NCI-H82 treated with DMSO at 0.1 percent for 48 hours (cell line): ENCODE measurements around the gene SH3BGR.

Experiments used
- DNase-seq: peaks from one replicate; lab custom pipeline; 2025; ENCODE audit not compliant: unreplicated experiment; lab: John Stamatoyannopoulos, UW

Gene SH3BGR

GRCh38 chr21:39511102-39511501, 59.3 kb downstream of the SH3BGR start:
- DNase-seq: no peak

DNA sequence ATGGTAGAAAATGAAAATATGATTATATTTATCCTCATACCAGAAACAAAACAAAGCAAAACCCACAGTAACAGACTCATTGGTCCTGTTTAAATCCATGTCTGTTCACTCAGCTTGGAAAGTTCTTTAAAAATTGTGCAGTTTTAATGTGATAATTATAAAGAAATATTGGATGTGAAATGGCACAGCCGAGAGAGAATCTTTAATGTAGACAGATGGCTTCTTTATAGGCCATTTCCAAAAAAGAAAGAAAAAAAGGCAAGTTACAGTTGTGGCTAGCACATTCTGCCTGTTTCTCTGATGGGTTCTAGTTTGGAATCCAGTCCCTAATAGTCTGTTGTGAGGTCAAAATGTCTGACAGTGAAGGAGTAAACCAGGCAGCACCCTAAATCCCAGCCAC, 62.0 kb downstream of the SH3BGR start:
- DNase-seq: no peak

DNA sequence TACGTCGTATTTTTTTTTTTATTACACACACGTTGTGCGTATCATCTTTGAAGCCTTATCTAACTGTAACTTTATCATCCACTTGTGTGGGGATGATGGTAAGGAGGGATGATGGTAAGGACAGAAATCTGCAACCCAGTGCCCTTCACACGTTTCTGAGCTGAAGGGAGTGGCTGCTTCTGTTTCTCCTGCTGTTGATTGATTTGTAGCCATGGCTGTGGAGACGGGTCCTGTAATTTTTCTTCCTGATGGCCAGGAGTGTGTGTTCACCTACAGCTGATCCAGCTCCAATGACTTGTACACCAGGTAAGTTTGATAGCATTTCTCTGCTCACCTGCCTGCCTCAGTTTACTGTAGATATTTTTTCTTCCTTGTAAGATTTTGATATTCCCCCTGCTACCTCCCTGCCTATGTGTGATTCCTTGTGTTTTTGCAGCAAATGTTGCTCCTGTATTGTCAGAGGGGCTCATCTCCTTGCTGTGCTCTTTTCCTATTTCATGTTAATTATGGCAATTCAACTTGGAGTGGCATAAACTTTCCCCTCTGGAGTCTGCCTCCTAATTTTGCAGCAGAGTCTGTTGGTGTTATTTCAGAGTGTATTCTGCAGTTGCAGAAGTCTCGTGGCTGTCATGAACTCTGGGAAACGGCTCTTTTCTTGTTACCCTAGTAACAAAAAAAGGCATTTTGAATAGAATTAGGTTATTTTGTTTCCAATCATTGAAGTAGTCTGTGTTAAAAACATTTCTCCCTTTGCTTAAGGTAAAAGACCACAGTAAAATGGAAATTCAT, 64.1 kb downstream of the SH3BGR start:
- no peak for DNase-seq

GRCh38 chr21:39518055-39518846, 66.5 kb downstream of the SH3BGR start:
- peak; percentile 32 for DNase-seq

DNA sequence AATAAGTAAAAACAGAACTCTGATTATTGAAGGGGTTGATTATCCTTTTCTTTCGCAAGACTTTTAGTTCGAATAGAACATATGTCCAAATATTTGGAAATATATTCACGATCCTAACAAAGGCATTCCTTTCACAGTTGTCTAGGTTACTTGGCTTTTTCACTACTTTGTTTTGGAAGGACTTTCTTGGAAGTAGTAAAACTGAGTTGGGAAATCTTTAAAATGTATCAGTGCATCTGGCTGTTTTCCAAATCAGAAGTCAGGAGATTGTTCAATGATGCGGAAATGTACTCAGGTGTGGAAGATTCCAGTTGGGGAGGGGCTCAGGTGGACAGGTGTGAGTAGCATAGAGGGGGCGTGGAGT, 67.1 kb downstream of the SH3BGR start:
- no peak for DNase-seq

DNA sequence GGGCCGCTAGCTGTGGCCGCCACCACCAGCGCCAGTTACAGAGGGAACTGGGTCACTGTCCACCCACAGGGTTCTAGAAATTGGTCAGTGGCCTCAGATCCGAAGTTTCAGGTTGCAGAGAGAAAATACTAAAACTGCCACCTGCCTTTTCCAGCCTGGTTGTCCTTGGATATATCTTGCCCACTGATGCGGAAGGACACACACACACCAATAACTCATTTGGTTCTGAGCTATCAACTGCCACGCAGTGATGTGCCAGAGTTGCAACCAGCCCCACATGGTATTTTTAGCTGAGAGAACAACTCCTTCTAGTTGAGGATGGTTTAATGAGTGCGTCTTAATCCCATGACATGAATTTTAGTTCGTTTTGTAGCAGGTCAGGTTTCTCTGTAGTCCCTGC, 68.1 kb downstream of the SH3BGR start:
- DNase-seq: no peak

DNA sequence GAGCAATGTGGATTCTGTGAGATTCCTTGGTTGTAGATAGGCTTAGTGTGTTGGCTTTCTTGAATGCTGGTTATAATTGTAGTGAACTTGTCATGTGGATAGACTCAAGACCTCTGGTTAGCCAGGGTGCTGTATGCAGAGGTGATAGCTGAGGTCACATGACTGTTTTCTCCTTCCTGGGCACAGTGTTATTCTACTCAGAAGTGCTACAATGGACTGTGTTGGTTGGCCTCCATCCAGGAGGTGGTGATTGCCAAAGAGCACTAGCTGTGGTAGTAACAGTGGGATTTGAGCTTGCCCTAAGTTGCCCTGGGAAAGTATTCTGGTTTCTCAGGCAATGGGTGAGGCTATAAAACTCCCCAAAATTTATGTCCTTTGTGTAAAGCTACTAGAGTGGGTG, 71.6 kb downstream of the SH3BGR start:
- DNase-seq: no peak

- DNase-seq: no peak
Observed at GRCh38 chr21:39523915-39524314, 72.1 kb downstream of the SH3BGR start.

- no peak for DNase-seq
Observed at GRCh38 chr21:39525129-39525528, 73.4 kb downstream of the SH3BGR start.

GRCh38 chr21:39525601-39526000, 73.8 kb downstream of the SH3BGR start:
- DNase-seq: no peak

- DNase-seq: no peak
Observed at GRCh38 chr21:39527067-39527595, 75.4 kb downstream of the SH3BGR start.

GRCh38 chr21:39527664-39528381, 76.1 kb downstream of the SH3BGR start:
- no peak for DNase-seq

DNA sequence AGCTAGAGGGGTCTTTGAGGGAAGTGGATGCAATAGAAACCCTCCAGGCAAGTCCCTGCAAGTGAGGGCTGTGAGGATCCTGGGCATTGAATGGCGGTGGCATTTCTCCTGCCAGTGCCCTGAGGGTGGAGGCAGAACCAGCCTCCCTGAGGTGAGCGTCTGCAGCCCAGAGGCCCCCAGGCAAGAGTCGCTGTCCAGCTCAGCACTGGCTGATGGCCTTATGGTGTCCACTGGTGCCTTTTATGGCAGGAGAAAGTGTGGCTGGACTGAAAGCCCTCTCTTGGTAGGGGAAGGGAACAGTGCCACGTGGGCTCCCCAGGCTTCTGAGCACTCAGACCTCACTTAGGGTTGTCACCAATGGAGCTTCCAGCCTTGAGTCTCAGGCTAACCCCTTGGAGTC, 77.3 kb downstream of the SH3BGR start:
- no peak for DNase-seq

GRCh38 chr21:39531064-39531463, 79.3 kb downstream of the SH3BGR start:
- DNase-seq: peak; percentile 7

- no peak for DNase-seq
Observed at GRCh38 chr21:39531840-39532239, 80.1 kb downstream of the SH3BGR start.

GRCh38 chr21:39533545-39534380, 82.0 kb downstream of the SH3BGR start:
- peak; percentile 39 for DNase-seq

DNA sequence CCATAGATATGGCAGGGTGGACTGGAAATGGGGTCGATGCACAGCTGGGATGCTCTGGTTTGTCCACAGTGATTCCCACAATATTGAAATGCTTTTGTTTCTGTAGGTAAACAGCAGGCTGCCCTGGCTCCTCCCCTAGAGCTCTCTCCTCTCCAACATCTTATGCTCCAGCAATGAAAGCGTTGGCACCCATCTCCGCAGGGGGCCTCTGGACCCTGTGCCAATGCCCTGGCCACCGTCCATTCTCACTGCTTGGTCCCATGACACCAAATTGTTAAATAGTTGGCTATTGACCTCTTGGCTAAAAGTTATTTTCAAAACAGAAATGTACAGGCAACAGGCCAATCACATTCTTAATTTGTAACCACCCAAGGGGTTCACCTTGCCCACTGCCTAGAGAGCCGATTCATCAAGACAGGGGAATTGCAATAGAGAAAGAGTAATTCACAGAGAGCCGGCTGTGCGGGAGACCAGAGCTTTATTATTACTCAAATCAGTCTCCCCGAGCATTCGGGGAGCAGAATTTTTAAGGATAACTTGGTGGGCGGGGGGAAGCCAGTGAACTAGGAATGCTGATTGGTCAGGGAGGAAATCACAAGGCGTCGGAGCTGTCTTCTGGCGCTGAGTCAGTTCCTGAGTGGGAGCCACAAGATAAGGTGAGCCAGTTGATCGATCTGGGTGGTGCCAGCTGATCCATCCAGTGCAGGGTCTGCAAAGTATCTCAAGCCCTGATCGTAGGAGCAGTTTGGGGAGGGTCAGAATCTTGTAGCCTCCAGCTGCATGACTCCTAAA, 84.1 kb downstream of the SH3BGR start:
- no peak for DNase-seq

- DNase-seq: no peak
Observed at GRCh38 chr21:39536835-39537234, 85.1 kb downstream of the SH3BGR start.

DNA sequence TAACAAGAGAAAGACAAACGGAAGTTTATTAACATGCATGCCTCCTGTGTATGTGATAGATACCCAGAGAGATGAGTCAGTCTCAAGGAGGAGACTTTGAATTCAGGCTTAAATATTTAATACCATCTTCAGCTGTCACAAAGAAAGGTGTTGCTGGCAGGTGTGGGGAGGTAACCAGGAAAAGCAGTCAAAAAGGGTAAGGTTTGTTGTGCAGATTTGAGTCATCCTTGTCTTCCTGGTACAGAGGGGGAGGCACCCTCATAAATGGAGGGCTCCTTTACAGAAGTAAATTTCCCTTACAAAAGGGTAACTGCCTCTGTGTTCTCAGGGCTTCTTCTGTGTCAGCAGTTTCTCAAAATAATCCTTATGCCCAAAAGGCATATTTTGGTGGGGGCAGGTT, 85.8 kb downstream of the SH3BGR start:
- no peak for DNase-seq
